GM18907 (cell line): Measurements from ENCODE around the gene AQP9.

Experiments
- ATAC-seq: cut with Tn5 transposase; IDR thresholded peaks from one replicate; pipeline ENCODE4 v1.9.1; 2021; ENCODE audit warnings: mild to moderate bottlenecking, moderate library complexity; ENCODE audit not compliant: unreplicated experiment

Gene AQP9

DNA sequence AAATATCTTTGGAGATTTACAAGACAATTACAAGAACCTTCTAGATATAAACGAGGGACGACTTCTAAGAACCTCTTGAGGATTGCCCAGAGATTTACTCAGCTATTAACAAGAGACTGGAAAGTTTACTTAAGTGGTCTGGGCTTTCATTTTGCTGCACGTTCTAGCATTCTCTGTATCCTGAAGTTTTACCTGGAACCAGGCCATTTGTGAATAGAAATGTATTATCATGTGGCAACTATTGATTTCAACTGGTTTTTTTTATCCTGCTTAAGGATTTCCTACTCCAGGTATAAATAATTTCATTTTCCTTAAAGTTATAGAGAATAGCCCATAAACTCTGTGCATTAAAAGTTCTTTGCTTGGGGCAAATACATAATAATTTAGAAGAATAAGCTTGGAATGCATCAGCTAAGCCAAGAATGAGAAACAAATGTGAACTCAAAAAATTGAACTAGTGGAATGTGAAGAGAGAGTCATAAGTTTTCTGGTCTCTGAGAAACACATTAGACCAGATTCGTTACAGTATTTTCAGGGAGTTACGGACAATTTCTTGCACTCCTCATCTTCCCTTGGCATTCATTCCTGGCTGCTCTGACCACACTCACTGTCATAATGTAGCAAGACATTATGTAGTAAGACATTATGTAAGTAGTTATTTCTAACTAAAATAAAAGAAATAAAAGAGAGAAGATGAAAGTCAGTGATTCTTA, 1.3 kb downstream of the AQP9 start:
- ATAC-seq = no peak

DNA sequence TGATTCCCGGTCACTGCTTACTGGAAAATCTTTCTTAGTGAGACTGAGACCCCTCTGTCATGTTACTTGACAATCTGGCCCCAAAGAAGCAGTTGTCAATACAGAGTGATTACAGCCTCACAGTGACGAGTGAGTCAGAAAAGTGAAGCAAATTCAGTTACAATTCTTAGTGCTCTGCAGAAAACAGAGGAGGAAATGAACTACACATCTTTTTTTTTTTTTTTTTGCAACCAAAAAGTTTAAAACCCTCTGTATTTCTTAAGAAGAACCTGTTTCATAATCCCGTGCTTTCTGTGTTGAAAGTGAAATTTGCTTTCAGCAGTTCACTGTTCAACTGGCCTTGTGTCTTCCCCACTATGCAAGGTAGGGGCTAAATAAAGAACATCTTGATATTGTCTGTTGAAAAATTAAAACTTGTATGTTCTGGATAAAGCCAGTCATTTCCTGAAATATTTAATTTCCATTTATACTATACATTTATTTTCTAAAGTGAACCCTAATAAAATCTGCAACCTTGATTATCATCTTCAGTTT, 1.9 kb downstream of the AQP9 start:
- ATAC-seq = no peak

DNA sequence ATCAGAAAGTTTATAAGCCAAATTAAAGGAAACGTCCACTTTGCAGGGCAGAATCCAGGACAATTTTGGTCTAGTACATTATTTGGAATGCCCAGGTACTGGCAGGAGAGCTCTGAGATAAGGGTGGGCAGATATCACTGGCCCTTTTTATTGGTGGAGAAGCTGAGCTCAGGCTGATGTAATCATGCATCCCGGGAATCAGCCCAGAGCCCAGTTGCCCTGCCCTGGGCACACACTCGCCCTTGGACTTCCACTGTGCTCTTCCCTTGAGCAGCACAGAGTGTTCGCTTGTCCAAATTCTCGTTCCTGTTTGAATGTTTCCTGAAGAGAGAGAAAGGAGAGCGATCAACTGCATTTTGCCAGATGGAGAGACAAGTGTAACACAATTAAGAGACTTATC, 3.7 kb downstream of the AQP9 start:
- no peak for ATAC-seq

DNA sequence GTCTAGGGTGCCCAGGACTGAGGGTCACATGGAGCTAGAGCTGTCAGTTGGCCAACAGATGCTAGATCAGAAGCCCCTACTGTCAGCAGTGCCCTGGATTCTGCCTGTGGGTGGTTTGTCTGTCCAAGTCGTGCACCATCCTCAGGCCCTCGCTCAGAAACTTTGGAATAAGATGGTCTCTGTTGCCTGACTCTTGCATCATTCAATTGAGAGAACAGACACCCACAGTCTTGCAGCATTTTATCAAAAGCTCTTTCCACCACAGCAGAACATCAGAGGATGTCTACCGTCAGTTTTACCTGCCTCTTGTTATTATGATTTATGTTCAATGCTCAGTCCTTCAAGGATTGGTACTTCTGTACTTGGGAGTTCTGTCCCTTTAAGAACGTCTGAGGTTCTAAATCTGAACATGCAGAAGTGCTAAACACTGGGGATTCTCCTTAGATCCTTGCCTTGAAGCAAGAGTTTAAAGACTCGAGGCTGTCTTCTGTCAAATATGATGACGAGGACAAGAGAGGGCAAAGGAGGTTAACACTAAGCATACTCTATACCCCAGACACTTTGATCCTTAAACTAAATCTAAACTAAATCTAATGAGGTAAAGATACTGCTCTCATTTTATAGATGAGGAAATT, 4.8 kb downstream of the AQP9 start:
- ATAC-seq = no peak

DNA sequence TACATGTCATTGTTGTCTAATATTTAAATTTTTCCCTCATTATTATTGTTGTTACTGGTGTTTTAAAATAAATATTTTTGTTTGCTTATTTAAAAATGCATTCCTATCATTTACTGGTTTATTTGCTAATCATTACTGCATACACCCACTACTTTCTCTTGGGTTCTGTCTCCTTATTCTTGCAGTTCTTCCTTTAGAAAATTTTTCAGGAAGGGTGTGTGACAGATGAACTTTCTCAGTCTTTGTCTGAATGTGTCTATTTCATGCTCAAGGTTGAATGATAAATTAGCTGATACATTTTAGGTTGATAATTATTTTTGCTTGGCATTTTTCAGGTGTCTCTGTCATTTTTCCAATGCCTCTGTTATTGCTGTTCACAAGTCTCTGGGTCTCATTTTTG, 7.4 kb downstream of the AQP9 start:
- no peak for ATAC-seq

DNA sequence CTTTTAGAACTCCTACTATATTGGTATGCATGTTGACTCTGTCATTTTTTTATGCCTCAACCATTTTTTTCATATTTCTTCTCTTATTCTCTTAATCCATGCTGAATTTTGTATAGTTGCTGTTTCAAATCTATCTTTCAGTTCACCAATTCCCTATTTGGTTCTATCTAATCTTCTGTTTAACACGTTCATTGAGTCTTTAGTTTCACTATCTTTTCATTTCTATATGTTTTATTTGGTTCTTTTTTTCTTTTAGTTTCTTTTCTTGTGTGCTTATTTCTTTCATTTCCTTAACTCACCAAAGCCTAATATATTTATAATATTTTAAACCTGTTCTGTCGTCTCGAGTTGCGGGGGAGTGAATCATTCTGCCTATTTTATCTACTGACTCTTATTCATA, 8.0 kb downstream of the AQP9 start:
- no peak for ATAC-seq

DNA sequence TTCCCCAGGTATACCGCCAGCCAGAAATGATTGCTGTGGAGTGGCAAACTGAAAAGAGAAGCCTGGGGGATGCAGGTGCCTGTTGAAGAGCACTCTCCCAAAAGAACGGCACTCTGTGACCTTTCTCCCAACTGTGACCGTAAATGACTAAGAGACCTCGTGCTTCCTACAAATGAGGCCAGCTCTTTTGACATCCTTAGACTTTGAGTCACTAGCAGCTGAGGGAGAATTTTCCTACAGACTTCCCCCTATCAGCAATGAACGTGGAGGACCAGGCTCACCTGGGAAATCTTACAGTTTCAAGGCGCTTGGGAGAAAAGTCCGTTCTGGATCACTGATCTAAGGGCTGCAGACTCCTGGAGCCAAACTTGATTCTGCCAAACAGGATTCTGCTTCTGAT, 8.6 kb downstream of the AQP9 start:
- ATAC-seq = no peak

DNA sequence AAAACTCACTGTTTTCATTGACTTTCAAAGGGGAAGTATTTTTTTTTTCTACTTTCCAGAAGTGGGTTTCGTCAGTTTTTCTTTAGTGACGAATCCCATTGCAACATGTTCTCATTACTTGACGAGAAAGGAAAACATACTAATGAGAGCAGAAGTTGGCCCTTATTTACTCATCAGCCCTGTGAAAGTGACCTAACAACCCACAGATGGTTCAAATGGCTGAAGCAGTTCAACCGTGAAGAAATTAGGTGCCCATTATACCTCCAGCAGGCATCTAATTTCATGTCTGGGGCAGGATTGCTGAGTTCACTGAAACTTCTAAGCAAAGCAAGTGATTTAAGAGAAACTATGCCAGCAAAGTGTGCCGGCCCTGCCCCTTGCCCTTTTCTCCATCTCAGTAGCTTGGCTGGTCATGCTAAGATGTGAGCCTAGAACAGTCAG, 9.0 kb downstream of the AQP9 start:
- ATAC-seq = no peak

DNA sequence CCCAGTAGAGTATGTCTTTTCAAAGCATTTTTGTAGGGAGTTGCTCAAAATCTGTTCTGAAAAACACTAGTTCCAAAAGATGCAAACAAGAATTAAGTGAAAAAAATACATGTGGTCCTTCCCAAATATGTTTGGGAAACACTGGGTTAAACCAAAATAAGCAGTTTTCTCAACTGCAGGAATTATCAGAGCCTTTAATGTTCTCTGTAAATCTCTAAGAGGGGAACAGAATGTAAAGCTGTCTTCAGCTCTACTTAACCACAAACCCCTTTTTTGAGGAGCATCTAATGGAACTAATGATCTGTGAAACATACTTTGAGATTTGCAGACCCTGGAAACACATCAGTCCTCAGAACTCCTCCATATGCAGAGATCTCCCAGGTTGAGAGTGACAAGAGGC, 9.9 kb downstream of the AQP9 start:
- no peak for ATAC-seq

DNA sequence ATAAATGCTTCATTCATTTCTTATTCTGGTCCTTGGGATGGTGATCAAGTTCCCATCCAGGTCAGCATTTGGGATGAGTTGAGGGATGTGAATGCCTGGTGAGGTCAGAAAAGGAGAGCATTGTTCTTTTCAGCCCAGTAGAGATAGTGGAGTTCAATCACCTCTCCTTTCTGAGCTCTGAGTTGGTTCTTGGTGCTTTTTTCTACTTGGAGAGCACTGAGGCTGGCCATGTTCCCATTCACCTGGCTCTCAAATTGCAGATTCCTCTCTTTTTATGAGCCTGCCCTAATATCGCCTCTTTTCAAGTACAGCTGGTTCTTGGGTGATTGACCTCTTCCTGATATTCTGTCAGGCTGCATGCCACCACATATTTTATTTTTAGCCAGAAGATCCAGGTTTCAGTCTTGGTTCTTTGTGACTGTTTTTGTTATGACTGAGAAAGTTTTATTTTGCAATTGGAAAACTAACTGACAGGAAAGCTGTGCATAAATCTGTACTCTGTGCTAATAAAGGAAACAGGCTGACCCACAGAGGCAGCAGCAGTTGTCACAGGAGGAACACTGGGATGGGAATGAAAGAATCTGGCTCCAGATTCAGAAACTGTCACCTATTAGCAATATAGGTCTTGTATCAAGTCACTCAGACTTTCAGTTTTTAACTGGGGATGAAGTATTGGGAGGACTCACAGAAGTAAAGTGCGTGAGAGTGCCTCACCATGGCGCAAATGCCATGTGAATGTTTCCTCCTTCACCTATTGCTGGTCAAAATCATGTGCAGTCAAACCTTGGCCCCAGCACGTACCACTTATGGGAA, 10.7 kb downstream of the AQP9 start:
- no peak for ATAC-seq

DNA sequence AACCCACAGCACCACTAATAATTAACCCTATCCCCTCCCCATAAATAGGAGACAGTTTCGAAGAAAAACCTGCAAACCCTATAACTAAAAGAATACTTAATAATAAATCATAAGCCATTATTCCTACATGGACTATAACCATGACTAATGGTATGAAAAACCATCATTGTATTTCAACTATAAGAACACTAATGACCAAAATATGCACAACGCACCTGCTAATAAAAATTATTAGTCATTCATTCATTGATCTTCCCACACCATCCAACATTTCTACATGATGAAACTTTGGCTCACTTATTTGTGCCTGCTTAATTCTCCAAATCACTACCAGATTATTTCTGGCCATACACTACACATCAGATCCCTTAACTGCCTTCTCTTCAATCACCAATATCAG, 16.6 kb downstream of the AQP9 start:
- ATAC-seq = no peak

DNA sequence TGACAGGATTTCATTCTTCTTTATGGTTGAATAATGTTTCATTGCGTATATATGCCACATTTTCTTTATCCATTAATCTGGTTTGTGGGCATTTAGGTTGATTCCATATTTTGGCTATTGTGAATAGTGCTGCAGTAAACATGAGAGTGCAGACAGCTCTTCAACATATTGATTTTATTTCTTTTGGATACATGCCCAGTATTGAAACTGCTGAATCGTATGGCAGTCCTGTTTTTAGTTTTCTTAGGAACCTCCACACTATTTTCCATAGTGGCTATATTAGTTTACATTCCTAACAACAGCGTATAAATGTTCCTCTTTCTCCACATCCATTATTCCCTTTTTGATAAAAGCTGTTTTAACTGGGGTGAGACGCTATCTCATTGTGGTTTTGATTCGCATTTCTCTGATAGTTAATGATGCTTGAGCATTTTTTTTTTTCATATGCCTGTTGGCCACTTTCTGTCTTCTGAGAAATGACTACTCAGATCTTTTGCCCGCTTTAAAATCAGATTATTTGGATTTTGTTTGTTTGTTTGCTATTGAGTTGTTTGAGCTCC, 21.7 kb downstream of the AQP9 start:
- ATAC-seq = no peak

DNA sequence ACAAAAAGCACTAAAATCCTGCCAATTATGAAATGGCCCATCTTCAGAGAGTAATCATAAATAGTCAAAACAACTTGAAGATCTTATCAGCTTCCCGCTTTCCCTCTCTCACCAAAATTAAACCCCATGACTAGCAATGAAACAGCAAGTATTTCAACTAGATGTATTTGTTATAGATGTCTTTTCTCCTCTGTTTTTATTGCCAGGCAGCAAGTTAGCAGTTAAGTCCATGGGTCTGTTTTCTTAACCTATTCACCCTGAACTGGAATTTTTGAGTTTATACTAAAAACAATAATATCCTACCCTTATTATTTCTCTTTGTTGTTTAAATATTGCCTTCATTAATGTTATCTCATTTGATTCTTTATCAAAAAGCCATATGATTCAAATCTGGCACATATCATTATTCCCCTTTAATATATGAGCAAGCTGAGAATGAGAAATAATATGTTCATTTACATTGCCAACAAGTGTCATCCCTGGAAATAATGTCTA, 23.3 kb downstream of the AQP9 start:
- ATAC-seq = no peak

DNA sequence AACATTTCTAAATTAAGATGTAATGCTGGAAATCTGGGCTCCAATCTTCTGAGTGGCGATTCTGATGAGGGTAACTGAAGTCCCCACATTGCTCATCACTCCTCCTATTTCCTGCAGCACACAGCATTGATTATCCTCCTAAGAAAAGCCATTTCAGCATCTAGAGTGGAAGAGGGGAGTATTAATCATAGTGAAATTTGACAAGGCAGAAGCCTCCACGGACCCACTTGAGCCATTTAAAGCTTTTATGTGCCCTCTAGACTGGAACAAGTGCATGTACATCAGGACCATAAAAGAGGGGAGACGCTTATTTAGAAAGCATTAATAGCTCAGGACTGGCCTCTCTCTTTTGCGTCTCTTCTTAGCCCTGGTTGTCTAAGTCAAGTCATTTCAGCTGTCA, 25.8 kb downstream of the AQP9 start:
- ATAC-seq = no peak

DNA sequence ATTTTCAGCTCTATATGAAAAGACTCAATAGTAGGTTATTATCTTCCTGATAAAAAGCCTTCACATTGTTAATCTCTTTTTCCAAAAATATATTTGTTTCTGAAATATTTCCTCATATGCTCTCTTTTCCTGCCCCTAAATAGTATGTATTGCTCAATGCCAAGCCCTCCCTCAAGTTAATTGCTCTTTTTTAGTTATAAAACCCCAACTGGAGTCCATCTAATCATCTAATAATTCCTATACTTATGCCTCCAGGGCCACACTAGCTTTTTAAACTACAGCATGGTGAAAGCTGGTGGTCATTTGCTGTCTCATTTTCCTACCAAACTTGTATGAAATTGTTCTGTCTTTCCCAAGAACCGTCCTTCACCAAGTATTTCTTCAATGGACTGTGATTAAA, 26.7 kb downstream of the AQP9 start:
- ATAC-seq = no peak

DNA sequence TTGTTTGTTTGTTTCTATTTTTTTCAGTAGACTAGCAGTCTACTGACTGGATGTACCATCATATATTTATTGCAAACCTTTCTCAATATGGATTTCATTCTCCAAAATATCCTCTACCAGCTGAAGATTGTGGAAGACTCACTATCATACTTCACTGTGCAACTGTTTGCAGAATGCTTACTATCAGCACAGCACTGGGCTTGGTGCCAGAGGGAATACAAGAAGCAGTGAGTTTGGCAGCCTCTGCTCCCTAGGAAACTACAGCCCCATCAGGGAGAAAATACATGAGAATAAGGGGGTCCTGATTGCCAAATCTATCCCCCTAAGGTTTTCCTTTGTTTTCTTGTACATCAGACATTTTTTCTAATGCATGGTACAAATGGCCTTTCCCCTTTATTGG, 27.5 kb downstream of the AQP9 start:
- no peak for ATAC-seq

DNA sequence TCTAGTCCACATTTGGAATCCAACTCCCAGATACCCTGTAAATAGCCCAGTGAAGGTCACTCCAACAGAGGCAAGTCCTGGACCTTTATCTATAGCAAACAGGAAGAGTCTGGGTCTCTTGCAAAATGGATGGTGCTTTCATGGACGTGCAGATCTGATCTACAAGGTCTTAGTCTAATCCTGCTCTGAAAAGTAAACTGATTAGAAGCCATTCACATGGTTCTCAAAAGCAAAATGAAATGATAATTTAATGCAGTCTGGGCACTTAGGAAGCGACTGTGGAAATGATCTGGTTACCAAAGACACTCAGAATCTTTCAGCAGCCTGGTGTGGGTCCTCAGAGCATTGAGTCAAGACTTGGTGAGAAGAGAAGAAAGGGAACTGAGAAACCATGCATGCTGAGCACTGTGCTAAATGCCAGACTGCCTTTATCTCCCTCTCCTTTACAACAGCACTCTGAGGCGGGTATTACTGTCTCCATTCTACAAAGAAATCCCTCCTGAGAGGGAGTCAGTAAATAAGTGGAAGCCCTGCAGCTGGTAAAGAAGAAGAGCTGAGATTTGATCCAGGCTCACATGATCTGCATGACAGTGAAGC, 29.0 kb downstream of the AQP9 start:
- no peak for ATAC-seq

DNA sequence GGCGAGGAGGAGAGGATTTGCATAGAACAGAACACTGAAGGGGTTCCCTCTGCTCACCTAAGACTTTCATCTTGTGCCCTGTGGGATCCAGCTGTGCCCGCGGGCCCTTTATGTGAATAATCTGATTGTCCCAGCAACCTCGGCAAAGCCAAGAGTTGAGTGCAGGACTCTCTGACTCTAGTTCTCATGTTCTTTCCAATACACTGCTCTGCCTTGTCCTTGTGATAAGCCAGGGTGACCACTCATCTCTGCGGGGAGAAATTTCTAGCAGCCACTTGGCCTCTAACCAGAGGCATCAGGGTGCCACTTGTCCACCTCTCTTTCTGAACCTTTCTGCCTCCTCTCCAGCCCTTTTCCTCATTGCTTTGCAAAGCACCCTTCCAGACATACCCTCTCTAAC, 31.8 kb downstream of the AQP9 start:
- no peak for ATAC-seq

DNA sequence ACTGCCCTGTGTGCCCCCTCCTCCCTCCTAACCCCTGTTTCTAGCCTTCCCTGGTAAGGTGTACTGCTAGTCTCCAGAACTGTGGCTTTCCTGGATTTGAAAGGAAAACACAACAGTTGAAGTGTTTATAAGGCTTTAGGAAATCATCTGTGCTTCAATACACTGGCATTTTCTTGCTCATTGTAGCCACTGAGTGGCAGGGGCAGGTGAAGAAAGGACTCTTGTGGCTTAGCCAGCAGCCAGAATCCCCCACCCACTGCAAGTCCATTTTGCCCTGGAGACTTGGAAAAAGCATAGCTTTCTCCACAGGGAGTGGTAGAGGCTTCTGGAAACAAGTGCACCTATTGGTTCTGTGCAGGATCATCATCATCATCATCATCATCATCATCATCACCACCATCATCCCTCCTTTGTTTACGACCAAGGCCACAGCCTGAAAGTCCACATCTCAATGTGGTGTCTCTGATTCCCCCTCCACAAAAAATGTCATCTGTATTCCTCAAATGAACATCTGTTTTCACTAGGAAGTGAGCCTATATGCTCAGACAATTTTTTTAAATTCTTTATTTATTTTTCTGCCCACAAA, 33.4 kb downstream of the AQP9 start:
- ATAC-seq = no peak

DNA sequence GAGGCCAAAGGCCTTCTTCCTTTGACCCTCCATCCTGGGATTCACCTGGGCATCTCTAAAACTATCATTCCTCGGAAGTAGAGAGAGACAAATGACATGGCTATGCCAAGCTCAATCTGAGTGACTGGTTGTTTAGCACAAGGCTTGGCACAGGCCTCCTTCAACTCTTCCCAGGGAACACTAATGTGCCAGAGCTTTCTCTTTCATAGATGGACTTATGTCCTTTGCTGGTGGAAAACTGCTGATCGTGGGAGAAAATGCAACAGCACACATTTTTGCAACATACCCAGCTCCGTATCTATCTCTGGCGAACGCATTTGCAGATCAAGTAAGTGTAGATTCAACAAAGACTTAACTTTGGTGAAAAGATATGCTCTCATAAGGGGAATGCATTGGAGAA, 36.5 kb downstream of the AQP9 start:
- ATAC-seq = no peak

DNA sequence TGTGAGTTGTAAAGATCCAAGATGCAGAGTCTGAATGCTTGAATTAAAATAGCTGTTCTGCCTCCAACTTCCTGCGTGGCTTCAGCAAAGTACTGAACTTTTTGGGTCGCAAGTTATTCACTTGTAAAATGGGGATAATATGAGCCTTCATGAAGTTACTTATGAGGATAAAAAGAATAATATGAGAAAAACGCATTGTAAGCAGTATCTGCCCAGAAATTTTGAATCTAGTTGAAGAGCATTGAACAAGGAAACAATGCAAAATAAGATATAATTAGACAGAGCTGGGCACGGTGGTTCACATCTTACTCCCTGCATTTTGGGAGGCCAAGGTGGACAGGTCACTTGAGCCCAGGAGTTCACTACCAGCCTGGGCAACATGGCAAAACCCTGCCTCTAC, 37.8 kb downstream of the AQP9 start:
- ATAC-seq = no peak
